IPS DF 6.9 (cell line): ENCODE data around the gene PHTF2.

Source experiments
- DNase-seq: peaks from one replicate; pipeline ENCODE4 v3.0.0-alpha.2; 2013; ENCODE audit warnings: low read depth, low spot score
- H3K27ac ChIP-seq: one replicate; pipeline ENCODE4 v1.5.1; 2013; ENCODE audit warnings: low read length, control low read depth
- H3K27me3 ChIP-seq: 2 replicates; pipeline ENCODE4 v1.6.1; 2013; ENCODE audit warnings: mild to moderate bottlenecking, low read length; ENCODE audit not compliant: control insufficient read depth, insufficient read depth
- H3K36me3 ChIP-seq: 2 replicates; pipeline ENCODE4 v1.6.1; 2013; ENCODE audit warnings: low read length; ENCODE audit not compliant: control insufficient read depth, insufficient read depth
- H3K4me1 ChIP-seq: 2 replicates; pipeline ENCODE4 v1.6.1; 2013; ENCODE audit warnings: low read length; ENCODE audit not compliant: control insufficient read depth, insufficient read depth
- H3K4me3 ChIP-seq: 2 replicates; pipeline ENCODE4 v1.5.1; 2013; ENCODE audit warnings: mild to moderate bottlenecking, low read length
- H3K9me3 ChIP-seq: 2 replicates; pipeline ENCODE4 v1.6.1; 2013; ENCODE audit warnings: low read length, inconsistent platforms; ENCODE audit not compliant: control insufficient read depth, insufficient read depth
- WGBS: extraction: QIAGEN DNeasy Blood & Tissue Kit; methylation state at CpG from one replicate; pipeline ENCODE4 v1.1.7; 2013; ENCODE audit warnings: mixed read lengths, missing lambda C conversion rate; ENCODE audit not compliant: insufficient read length, insufficient coverage; 5-methylcytosine and 5-hydroxymethylcytosine counted together

Gene PHTF2

DNA sequence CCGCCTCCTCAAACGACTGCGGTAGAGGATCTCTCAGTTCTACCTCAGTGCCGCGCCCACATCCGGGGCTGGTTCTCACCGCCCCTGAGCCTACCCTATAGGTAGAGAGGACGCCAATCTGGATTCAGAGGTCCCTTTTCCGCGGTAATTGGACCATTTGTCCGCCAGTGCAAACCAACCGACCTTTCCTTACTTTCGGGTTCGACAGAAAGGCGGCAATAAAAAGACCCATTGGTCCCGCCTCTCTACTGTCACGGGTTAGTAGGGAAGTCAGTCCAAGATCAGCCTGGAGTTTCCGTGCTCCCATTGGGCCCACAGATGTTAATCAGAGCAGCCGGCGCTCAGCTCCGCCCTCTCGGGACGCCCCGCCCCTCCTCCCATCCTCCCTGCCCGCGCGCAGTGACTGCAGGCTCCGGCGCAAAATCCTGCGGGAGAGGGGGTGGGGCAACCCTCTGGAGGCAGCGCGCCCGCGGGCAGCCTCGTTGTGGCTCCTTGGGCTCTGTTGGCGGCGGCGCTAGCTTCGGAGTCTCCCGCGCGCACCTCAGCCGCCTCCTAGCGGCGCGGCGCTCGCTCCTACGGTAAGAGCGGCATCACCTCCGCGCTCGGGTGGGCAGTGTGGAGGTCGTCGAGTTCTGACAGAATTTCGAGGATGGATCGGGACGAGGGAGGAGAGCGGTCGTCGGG is at the start of gene PHTF2, which contains the start of gene TMEM60:
TSS of gene PHTF2 (plus strand) at position 380 of the 684 bp plus-strand sequence.
TSS of gene TMEM60 (minus strand) at position 41 of the 684 bp plus-strand sequence. CDS start 4,061 bp downstream, outside the sequence.
- no CpG with 5 or more reads among the region's 61 CpGs for WGBS
- Histone ChIP-seq H3K27ac (no peak within 1 kb of the TSS), H3K9me3 (no peaks in the 10 kb centered on the region), H3K36me3 (no peaks in the 10 kb centered on the region; the same call in 1 of the 2 replicates), H3K27me3 (no peaks in the 10 kb centered on the region), H3K4me1 (no peaks in the 10 kb centered on the region), H3K4me3 (peak within 1 kb of the TSS; percentile 99)
- peak; percentile 98 for DNase-seq

DNA sequence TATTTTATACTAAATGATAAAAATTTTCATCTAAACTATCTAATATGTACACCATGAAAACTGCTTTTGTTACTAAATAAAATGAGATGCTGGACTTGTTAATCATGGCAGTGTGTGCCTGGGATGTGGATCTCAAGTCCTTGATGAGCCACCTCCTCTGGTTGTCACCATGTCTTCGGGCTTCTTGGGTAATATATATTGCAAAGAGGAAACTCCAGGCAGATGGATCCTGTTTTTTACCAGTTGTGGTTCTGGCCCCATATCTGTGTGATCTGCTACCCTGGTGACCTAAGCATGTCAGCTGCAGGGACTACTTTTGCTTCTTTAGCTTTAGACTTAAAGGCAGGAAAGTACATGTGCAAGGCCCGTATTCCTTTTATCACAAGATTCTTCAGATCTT is 46.6 kb upstream of the PHTF2 start:
- no peaks in the 10 kb centered on the region for H3K27me3 ChIP-seq
- WGBS, result no CpG with 5 or more reads among the region's 2 CpGs
- no peaks in the 10 kb centered on the region for H3K36me3 ChIP-seq
- no peak for DNase-seq
- no peaks in the 10 kb centered on the region for H3K9me3 ChIP-seq
- H3K4me3 ChIP-seq, result no peak overlapping the region
- H3K4me1 ChIP-seq, result no peaks in the 10 kb centered on the region
- no peak overlapping the region for H3K27ac ChIP-seq

DNA sequence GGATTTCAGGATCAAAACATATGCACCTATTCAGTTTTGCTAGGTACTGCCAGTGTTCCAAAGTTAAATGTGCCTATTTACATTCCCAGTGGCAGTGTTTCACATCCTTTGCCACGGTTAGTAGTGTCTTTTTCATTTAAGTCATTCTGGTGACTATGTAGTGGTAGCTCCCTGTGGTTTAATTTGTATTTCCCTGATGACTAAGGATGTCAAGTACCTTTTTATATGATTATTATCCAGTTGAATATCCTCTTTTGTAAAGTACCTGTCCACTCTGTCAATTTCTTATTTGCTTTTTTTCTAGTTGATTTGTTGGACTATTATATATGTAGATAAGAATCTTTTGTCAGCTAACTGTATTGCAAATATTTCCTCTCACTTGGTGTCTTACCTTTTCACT is 45.4 kb upstream of the PHTF2 start:
- Histone ChIP-seq H3K27me3 (no peaks in the 10 kb centered on the region), H3K36me3 (no peaks in the 10 kb centered on the region), H3K4me1 (no peaks in the 10 kb centered on the region), H3K4me3 (no peak overlapping the region), H3K27ac (no peak overlapping the region), H3K9me3 (no peaks in the 10 kb centered on the region)
- no CpG with 5 or more reads among the region's 1 CpG for WGBS
- DNase-seq, result no peak

DNA sequence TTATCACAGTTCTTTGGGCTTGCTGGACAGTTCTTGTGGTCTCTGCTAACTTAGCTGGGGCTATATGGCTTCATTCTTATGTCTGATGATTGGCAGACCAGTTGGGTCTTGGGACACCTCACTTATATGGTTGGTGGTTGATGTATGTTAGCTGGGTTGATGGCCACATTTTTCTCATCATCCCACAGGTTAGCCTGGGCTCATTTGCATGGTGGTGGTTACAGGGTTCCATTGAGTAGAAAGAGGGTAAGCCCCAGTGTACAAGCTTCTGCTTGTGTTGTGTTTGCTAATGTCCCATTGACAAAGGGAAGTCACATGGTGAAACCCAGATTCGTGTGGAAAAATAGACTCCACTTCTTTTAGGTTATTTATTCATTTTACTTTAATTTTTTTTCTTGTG is 41.0 kb upstream of the PHTF2 start:
- H3K36me3 ChIP-seq, result no peaks in the 10 kb centered on the region
- H3K4me1 ChIP-seq, result no peaks in the 10 kb centered on the region
- no peaks in the 10 kb centered on the region for H3K9me3 ChIP-seq
- no peaks in the 10 kb centered on the region for H3K27me3 ChIP-seq
- H3K27ac ChIP-seq, result no peak overlapping the region
- DNase-seq, result no peak
- H3K4me3 ChIP-seq, result no peak overlapping the region
- WGBS, result no CpG with 5 or more reads among the region's 1 CpG

DNA sequence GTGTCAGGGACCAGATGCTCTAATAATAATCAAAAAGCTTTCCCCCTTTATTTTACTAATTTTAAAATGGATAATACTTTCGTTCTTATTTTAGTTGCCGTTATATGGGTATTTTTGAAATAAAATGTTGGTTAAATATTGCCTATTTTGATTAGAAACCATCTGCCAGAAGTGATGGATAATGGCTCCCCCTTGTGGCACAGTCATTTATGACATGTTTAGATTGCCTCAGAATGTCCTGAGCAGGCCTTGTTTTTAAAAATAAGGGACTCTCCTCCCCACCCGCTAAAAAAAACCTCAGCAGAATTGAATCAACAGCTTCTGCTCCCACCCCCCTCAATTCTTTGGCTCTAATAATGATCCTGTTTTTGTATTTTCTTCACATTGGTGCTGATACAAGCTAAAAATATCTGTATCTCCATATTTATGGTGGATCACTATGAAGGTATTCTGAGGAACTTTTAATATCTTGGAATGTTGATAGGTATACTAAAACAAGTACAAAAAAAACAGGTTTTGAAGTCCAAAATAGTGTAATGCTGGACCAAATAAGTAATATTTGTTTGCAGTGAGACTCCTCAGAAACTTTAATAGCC is 39.2 kb upstream of the PHTF2 start:
- Histone ChIP-seq H3K9me3 (no peaks in the 10 kb centered on the region), H3K4me1 (no peaks in the 10 kb centered on the region), H3K4me3 (no peak overlapping the region), H3K36me3 (no peaks in the 10 kb centered on the region), H3K27ac (no peak overlapping the region), H3K27me3 (no peaks in the 10 kb centered on the region)
- peak; percentile 67 for DNase-seq
- WGBS, result no CpG with 5 or more reads among the region's 3 CpGs

DNA sequence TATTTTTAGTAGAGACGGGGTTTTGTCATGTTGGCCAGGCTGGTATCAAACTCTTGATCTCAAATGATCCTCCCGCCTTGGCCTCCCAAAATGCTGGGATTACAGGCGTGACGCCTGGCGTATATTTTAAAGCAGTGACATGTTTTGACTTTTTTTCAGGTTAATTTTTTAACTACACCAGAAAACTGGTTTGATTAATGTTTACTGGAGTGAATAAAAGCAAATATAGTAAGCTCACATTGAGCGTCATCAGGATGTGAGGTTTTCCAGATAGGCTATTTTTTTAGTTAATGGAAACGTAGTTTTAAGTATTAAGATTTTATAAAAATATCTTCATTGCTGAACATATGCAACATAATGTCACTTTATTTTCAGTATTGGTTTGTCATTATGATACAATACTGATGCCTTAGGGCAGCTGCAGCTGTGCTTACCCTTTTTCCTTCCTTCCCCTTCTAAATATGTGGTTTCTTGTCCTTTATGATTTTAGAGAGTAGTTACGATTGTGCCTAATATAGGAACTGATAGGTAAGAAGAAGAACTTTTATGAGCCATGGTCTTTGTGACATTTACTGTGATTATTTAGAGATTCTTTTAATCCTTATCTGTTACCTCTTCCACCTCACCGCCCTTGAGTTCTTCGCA is 37.6 kb upstream of the PHTF2 start:
- WGBS, result no CpG with 5 or more reads among the region's 10 CpGs
- DNase-seq, result no peak
- Histone ChIP-seq H3K9me3 (no peaks in the 10 kb centered on the region), H3K4me1 (no peaks in the 10 kb centered on the region), H3K36me3 (no peaks in the 10 kb centered on the region), H3K27ac (no peak overlapping the region), H3K27me3 (no peaks in the 10 kb centered on the region), H3K4me3 (no peak overlapping the region)

DNA sequence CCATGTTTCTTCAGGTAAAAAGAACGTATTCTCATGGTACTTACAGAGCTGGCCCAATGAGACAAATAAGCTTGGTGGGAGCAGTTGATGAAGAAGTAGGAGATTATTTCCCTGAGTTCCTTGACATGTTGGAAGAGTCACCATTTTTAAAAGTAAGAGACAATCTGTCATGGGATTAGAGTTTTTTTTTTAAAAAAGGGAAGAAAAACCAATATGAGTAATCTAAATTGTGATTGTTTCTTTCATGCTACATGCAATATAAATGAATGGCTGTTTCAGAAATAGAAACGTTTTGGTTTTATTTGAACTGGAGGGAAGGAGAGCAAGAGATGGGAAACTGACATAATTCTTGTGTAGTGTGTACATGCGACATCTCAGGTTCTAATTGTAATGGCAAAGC is 33.1 kb upstream of the PHTF2 start:
- H3K36me3 ChIP-seq, result no peaks in the 10 kb centered on the region
- H3K27me3 ChIP-seq, result no peaks in the 10 kb centered on the region
- H3K27ac ChIP-seq, result no peak overlapping the region
- H3K4me3 ChIP-seq, result no peak overlapping the region
- no peaks in the 10 kb centered on the region; the same call in 1 of the 2 replicates for H3K9me3 ChIP-seq
- no peak for DNase-seq
- no CpG with 5 or more reads among the region's 3 CpGs for WGBS
- no peaks in the 10 kb centered on the region for H3K4me1 ChIP-seq

DNA sequence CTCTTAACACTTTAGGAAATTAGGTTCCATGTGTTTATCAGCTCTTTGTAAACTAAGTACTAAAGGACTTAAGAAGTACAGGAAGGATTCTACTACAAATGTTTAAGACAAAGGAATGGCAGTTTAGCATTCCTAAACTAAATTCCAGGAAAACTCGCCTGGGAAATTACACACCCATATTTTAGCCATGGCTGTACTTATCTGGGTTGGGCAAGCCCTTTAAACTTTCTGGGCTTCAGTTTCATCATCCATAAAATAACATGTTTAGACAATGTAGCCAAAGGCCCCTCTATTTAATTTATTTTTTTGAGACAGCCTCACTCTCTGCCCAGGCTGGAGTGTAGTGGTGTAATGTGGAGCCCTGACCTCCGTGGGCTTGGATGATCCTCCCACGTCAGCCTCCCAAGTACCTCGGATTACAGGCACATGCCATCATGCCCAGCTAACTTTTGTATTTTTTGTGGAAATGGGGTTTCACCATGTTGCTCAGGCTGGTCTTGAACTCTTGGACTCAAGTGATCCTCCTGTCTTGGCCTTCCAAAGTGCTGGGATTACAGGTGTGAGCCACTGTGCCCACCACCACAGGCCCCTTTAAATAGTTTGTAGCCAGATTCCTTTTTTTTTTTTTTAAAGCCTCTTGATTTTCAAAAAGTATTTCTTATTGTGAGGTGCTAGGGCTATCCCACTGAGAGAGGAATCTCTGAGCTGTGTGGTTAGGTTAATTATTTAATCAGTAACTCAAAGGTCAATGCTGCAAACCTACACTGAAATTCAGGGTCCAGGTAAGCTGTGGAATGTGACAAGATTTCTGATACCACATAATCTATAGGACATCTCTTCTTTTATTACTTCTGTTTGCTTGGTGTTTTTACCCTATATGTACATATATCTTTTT is 32.4 kb upstream of the PHTF2 start:
- Histone ChIP-seq H3K36me3 (no peaks in the 10 kb centered on the region), H3K9me3 (no peaks in the 10 kb centered on the region; the same call in 1 of the 2 replicates), H3K27me3 (no peaks in the 10 kb centered on the region), H3K4me3 (no peak overlapping the region), H3K27ac (no peak overlapping the region), H3K4me1 (no peaks in the 10 kb centered on the region)
- no peak for DNase-seq
- WGBS, result no CpG with 5 or more reads among the region's 4 CpGs

DNA sequence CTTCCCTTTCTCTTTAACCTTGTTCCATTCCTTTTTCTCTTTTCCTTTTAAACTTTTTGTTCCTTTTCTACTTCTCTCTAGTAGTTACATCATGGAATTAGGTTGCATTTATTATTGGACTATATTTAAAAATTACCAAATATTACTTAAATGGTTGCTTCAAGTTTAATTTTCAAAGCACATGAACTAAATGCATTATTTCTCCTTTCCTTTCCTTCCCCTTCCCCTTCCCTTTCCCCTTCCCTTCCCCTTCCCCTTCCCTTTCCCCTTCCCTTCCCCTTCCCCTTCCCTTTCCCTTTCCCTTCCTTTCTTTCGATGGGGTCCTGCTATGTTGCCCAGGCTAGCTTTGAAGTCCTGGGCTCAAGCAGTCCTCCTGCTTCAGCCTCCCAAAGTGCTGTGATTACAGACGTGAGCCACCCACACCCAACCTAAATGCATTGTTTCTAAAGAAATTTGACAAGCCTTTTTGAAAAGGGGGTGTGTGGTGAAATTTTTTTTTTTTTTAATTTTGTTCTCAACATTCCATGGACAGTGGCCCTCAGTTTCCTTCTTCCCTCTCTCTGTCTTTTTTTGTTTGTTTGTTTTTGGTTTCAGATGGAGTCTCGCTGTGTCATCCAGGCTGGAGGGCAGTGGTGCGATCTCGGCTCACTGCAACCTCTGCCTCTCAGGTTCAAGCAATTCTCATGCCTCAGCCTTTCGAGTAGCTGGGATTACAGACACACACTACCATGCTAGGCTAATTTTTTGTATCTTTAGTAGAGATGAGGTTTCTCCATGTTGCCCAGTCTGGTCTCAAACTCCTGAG is 31.6 kb upstream of the PHTF2 start:
- no CpG with 5 or more reads among the region's 6 CpGs for WGBS
- no peaks in the 10 kb centered on the region; the same call in 1 of the 2 replicates for H3K9me3 ChIP-seq
- H3K27me3 ChIP-seq, result no peaks in the 10 kb centered on the region
- no peaks in the 10 kb centered on the region for H3K4me1 ChIP-seq
- no peaks in the 10 kb centered on the region for H3K36me3 ChIP-seq
- no peak overlapping the region for H3K4me3 ChIP-seq
- H3K27ac ChIP-seq, result no peak overlapping the region
- DNase-seq, result no peak
